ENCODE results near the gene IL1RL2.

Gene IL1RL2

DNA sequence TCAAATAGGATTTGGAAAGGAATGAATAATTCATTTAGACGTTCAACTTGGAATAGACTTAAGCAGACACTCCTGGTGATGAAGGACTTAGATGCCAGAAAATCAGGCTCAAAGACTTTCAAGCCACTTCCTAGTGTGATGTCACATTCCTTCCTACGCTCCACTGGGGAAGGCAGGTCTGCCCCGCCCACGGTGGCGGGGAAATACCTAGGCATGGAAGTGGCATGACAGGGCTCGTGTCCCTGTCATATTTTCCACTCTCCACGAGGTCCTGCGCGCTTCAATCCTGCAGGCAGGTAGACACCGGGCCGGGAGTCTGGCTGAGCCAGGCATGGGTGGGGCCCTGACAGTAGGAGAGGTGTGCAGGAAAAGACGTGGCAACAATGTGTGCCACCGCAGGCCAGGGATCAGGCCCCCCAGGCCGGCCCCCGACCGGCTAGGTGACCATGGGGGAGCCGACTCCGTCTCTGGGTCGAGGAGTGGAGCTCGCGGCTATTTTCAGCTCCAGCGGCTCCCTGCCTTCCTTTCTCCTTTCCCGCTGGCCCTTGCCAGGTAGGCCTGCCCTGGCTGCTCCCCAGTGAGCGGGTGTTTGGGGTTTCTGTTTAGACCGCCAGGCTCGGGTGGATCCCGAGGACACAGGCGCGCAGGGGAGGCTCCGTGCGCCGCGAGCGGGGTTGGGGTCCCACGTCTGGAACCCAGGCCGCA, at the start of gene IL1RL2:
IL1RL2 (plus strand) TSS at position 233 of the 705 bp plus-strand sequence. CDS start 845 bp downstream, outside the sequence.
- peak within 1 kb of the TSS; percentile 76 for H3K4me3 ChIP-seq (ENCODE audit: low read length)
- peak within 1 kb of the TSS; percentile 22 for H3K9ac ChIP-seq (ENCODE audit: low read length)
- H3K27me3 ChIP-seq (ENCODE audit: control insufficient read depth, insufficient read depth, low read length), result peaks cover 4% of the 10 kb centered on the region
- H3K4me1 ChIP-seq (ENCODE audit: control insufficient read depth, insufficient read depth, low read length), result no peaks in the 10 kb centered on the region
- H3K36me3 ChIP-seq (ENCODE audit: control insufficient read depth, insufficient read depth, low read length), result no peaks in the 10 kb centered on the region
- no peak within 1 kb of the TSS for H3K27ac ChIP-seq (ENCODE audit: low read depth, low read length)

DNA sequence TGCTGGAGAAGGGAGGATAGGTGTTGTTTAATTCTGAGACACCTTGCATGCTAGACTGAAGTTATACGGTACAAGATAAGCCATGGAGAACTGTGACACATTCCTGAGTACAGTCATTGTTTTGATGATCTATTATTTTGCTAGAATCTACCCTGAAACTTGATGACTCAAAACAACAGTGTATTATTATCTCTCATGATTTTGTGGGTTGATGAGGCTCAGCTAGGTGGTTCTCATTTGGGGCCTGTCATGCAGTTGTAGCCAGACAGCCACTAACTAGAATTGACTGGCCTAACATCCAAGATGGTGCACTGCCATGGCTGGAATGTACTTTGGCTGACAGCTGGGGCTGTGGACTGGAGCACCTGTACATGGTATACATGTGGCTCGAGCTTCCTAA, 49.7 kb upstream of the IL1RL2 start:
- no peak overlapping the region for H3K4me3 ChIP-seq (ENCODE audit: low read length)
- H3K27ac ChIP-seq (ENCODE audit: low read depth, low read length), result no peak overlapping the region
- H3K27me3 ChIP-seq (ENCODE audit: control insufficient read depth, insufficient read depth, low read length), result no peaks in the 10 kb centered on the region
- H3K9ac ChIP-seq (ENCODE audit: low read length), result no peak overlapping the region
- H3K4me1 ChIP-seq (ENCODE audit: control insufficient read depth, insufficient read depth, low read length), result peaks cover 3% of the 10 kb centered on the region
- H3K36me3 ChIP-seq (ENCODE audit: control insufficient read depth, insufficient read depth, low read length), result no peaks in the 10 kb centered on the region

DNA sequence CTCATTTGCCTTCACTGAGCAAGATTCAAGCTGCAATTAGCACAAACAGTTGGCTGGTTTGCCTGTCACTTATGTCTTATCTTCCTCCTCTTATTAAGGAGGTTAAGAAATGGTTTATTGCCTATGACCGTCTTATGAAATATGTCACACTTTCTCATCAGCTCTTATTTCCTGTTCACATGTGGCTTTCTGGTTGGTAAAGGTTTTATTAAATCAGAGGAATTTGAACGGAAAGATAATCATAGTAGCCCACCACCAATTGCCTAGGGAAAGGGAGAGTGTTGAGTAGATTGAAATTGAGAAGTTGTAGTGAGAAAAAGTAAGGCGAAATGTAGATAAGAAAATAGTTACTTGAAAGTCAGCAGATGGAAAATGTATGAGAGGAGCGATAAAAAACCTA, 48.5 kb upstream of the IL1RL2 start:
- H3K27ac ChIP-seq (ENCODE audit: low read depth, low read length), result no peak overlapping the region

DNA sequence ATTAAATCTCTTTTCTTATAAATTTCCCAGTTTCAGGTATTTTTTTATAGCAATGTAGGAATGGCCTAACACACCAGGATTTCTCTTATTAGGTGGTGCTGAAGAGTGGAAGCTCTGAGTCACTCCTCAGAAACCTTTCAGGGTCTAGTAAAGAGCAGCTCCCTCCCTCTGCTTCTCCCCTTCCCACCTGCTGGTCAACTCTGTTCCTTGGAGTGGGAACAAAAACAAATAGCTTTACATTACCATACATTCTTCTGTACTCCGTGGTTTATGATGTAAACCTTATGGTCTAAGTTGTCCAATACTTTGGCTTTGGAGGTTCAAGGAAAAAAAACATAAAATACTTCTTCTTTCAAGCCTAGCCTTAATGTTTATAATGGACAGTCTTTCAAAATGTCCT, 47.0 kb upstream of the IL1RL2 start:
- H3K4me1 ChIP-seq (ENCODE audit: control insufficient read depth, insufficient read depth, low read length), result peaks cover 3% of the 10 kb centered on the region
- H3K4me3 ChIP-seq (ENCODE audit: low read length), result no peak overlapping the region
- no peak overlapping the region for H3K27ac ChIP-seq (ENCODE audit: low read depth, low read length)
- H3K27me3 ChIP-seq (ENCODE audit: control insufficient read depth, insufficient read depth, low read length), result no peaks in the 10 kb centered on the region
- H3K9ac ChIP-seq (ENCODE audit: low read length), result no peak overlapping the region
- H3K36me3 ChIP-seq (ENCODE audit: control insufficient read depth, insufficient read depth, low read length), result no peaks in the 10 kb centered on the region

More for the DNA sequence above, 48.5 kb upstream of the IL1RL2 start:
- H3K4me1 ChIP-seq (ENCODE audit: control insufficient read depth, insufficient read depth, low read length), result peaks cover 3% of the 10 kb centered on the region
- no peak overlapping the region for H3K4me3 ChIP-seq (ENCODE audit: low read length)
- H3K27me3 ChIP-seq (ENCODE audit: control insufficient read depth, insufficient read depth, low read length), result no peaks in the 10 kb centered on the region
- H3K9ac ChIP-seq (ENCODE audit: low read length), result no peak overlapping the region
- no peaks in the 10 kb centered on the region for H3K36me3 ChIP-seq (ENCODE audit: control insufficient read depth, insufficient read depth, low read length)

DNA sequence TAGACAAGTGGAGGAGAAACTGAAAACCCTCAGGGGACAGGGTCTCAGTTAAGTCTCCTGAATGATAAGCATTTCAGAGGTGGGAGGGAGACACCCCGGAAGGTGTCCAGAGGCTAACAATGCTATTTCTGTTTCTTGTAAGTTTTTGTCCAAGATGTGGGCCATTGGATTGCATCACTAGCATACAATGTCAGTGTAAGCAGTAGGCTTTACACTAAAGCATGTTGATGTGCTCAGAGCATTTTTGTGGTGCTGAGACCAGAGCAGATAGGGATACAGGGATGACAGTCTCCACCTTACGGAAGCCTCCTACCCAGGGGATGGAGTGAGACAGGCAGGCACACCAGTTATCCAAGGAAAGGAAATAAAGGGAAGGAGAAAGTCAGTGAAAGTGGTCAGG, 46.4 kb upstream of the IL1RL2 start:
- Histone ChIP-seq H3K9ac (ENCODE audit: low read length) (no peak overlapping the region), H3K27ac (ENCODE audit: low read depth, low read length) (no peak overlapping the region), H3K27me3 (ENCODE audit: control insufficient read depth, insufficient read depth, low read length) (no peaks in the 10 kb centered on the region), H3K4me1 (ENCODE audit: control insufficient read depth, insufficient read depth, low read length) (peaks cover 3% of the 10 kb centered on the region), H3K4me3 (ENCODE audit: low read length) (no peak overlapping the region), H3K36me3 (ENCODE audit: control insufficient read depth, insufficient read depth, low read length) (no peaks in the 10 kb centered on the region)

DNA sequence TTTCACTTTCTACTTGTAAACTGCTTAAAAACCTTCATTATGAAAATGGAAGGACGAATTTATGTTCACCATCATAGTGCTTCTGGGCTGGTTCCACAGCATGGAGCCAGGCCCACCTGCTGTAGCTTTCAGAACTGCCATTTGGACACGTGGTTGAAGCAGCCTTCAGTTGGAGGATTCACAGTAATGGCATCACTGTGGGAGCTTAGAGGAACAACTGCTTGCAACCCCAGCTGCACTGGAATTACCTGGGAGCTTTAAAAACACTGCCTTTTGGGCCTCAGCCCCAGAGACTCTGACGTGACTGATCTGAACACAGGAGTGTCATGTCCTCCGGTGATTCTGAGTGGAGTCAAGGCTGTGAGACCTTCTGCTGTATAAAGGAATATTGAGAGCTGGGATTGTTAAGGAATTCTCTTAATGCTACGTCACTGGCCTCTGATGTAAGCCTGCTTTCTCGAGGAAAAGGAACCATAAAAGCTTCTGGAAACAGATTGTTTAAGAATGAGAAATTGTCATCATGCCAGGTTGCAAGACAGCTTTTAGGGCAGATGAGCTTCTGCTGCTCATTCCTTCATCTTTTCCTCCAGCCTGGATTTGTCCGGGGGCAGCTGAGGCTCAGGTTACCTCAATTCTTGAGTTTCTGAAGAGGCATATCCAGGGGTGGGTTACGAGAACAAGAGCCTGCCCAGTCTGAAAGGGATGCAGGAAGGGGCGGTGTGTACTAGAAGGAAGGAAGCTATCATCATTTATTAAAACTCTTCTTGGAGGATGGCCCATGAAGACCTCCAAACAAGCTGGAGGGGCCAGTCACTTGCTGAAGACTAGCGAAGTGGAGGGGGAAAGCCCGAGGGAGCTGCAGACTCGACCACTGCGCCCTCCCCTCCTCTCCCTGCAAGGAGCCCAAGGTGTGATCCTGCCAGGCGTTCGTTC, 45.5 kb upstream of the IL1RL2 start:
- H3K36me3 ChIP-seq (ENCODE audit: control insufficient read depth, insufficient read depth, low read length), result no peaks in the 10 kb centered on the region
- H3K9ac ChIP-seq (ENCODE audit: low read length), result no peak overlapping the region
- peak overlapping the region; percentile 18 for H3K4me3 ChIP-seq (ENCODE audit: low read length)
- no peaks in the 10 kb centered on the region for H3K27me3 ChIP-seq (ENCODE audit: control insufficient read depth, insufficient read depth, low read length)
- H3K4me1 ChIP-seq (ENCODE audit: control insufficient read depth, insufficient read depth, low read length), result peaks cover 3% of the 10 kb centered on the region
- peak overlapping the region; percentile 55 for H3K27ac ChIP-seq (ENCODE audit: low read depth, low read length)

DNA sequence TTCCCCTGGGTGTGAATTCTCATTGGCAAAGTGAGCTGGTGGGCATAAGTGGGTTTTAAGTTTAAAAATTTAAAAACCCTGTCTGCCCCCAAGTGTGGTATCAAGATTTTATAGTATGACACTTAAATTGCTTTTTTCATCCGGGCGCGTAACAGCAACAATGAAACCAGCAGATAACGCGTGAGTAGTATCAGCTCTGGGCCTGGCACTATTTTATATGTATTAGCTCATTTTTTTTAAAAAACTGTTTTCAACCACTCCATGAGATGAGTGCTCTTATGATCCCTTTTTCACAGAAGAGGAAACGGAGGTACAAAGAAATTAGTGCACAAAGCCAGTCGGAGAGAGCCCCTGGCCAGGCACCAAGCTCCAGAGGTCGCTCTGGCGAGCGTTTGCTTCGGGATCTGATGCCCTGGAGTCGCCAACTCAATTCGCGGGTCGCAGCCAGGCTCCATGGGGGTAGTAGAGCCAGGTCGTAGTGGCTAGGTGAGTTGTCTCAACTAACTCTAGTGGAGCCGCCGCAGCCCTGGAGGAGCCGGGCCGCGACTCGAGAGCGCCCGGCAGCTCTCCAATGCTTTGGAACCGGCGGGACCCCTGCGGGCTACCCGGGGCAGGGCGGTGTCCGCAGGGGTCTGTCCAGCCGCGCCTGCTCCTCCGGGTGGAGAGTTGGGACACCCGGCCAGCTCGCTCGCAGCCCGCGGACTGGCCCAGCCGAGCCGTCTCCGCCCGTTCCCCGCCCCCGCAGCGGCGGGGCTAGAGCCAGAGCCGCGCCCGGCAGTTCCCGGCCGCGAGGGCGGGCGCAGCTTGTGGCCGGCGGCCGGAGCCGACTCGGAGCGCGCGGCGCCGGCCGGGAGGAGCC, 44.6 kb upstream of the IL1RL2 start, which contains the start of gene IL1R1:
IL1R1 (plus strand) TSS at position 777 of the 859 bp plus-strand sequence. CDS start 14,979 bp downstream, outside the sequence.
- Histone ChIP-seq H3K27me3 (ENCODE audit: control insufficient read depth, insufficient read depth, low read length) (no peaks in the 10 kb centered on the region), H3K4me3 (ENCODE audit: low read length) (peak within 1 kb of the TSS; percentile 82), H3K4me1 (ENCODE audit: control insufficient read depth, insufficient read depth, low read length) (peaks cover 3% of the 10 kb centered on the region), H3K9ac (ENCODE audit: low read length) (peak within 1 kb of the TSS; percentile 57), H3K27ac (ENCODE audit: low read depth, low read length) (peak within 1 kb of the TSS; percentile 78), H3K36me3 (ENCODE audit: control insufficient read depth, insufficient read depth, low read length) (no peaks in the 10 kb centered on the region)

DNA sequence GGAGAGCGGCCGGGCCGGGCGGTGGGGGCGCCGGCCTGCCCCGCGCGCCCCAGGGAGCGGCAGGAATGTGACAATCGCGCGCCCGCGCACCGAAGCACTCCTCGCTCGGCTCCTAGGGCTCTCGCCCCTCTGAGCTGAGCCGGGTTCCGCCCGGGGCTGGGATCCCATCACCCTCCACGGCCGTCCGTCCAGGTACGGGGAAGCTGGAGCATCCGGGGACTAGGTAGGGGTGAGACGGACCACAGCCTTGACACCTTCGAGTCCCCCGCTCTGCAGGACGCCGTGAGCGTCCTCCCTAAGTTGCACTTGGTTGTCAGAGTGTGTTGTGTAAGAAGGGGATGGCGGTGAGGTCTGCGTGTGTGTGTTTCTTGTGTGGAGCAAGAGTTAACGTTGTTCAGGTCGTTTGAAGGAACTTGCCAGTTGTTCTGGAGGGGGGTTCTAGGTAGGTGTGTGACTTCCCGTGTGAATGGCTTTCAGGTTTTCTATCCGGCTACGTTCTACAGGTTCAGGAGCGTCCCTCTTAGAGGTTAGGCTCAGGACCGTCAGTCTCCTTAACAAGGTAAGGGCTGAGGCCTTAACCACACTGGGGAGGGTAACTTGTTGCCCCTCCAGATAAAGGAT, 43.9 kb upstream of the IL1RL2 start:
- H3K4me3 ChIP-seq (ENCODE audit: low read length), result peak overlapping the region; percentile 82
- H3K27me3 ChIP-seq (ENCODE audit: control insufficient read depth, insufficient read depth, low read length), result no peaks in the 10 kb centered on the region
- H3K9ac ChIP-seq (ENCODE audit: low read length), result peak overlapping the region; percentile 57
- H3K4me1 ChIP-seq (ENCODE audit: control insufficient read depth, insufficient read depth, low read length), result peaks cover 3% of the 10 kb centered on the region
- H3K27ac ChIP-seq (ENCODE audit: low read depth, low read length), result peak overlapping the region; percentile 78
- no peaks in the 10 kb centered on the region for H3K36me3 ChIP-seq (ENCODE audit: control insufficient read depth, insufficient read depth, low read length)

DNA sequence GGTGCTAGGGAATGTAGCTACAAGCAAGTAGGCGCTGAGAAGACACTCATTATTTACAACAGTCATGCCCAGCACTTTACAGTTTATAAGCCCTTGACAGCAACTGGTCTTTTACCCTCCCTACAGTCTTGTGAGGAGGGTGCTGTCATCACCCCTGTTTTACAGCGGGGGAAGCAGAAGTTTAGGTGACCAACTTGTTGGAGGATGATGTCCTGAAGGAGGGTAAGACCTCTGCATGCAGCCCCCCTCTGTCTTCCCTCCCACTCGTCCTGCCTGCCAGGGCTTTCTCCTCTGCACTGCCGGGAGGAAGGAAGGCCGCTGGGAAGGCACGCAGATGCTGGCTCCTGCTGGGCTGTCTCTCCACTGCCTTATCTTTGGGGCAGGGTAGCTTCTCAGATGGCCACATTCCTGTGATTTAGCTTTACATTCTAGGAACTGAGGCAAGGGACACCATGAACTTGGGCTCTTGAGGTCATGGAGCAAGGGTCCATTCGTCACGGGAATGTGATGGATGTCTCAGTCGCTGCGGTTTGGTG, 43.3 kb upstream of the IL1RL2 start:
- Histone ChIP-seq H3K4me1 (ENCODE audit: control insufficient read depth, insufficient read depth, low read length) (peaks cover 3% of the 10 kb centered on the region), H3K27me3 (ENCODE audit: control insufficient read depth, insufficient read depth, low read length) (no peaks in the 10 kb centered on the region), H3K27ac (ENCODE audit: low read depth, low read length) (peak overlapping the region; percentile 78), H3K9ac (ENCODE audit: low read length) (peak overlapping the region; percentile 39), H3K36me3 (ENCODE audit: control insufficient read depth, insufficient read depth, low read length) (no peaks in the 10 kb centered on the region), H3K4me3 (ENCODE audit: low read length) (peak overlapping the region; percentile 82)

DNA sequence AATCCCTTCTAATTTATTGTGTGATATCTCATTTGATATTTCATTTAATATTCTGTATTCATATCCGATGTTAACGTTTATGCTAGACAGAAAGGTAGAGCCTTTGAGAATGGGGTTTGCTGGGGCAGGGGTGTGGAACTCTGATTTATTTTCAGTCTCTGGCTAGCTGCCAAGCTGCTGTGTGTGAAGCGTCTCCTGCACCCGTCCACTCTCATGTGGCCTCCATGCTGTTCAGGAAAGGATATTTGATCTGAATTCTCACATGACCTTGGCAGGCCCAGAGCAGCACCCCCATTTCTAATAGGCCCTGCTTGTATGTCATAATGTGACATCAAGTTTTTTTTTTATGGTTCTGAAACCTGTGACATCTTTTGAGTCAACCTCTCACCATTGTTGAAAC, 42.7 kb upstream of the IL1RL2 start:
- H3K4me3 ChIP-seq (ENCODE audit: low read length), result peak overlapping the region; percentile 82
- no peaks in the 10 kb centered on the region for H3K36me3 ChIP-seq (ENCODE audit: control insufficient read depth, insufficient read depth, low read length)
- H3K9ac ChIP-seq (ENCODE audit: low read length), result no peak overlapping the region
- no peaks in the 10 kb centered on the region for H3K27me3 ChIP-seq (ENCODE audit: control insufficient read depth, insufficient read depth, low read length)
- H3K27ac ChIP-seq (ENCODE audit: low read depth, low read length), result no peak overlapping the region
- peaks cover 3% of the 10 kb centered on the region for H3K4me1 ChIP-seq (ENCODE audit: control insufficient read depth, insufficient read depth, low read length)

DNA sequence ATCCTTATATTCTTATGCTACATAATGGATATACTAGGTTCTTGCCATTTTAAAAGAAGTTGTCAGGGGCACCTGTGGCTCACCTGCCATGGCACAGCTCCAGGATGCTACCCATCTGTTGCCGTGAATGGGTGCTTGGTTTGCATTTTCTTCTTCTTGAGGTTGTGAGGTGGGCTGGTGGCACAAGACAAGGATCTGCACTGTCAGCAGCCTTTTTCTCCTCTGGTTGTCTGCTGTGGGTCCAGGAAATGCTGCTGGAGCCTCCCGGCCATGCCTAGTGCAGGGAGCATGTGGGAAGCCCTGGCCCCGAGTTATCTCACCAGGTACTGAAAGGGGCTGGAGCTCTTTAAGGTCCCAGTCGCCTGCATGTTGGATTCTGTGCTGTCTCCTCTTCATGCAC, 41.7 kb upstream of the IL1RL2 start:
- Histone ChIP-seq H3K4me3 (ENCODE audit: low read length) (no peak overlapping the region), H3K36me3 (ENCODE audit: control insufficient read depth, insufficient read depth, low read length) (no peaks in the 10 kb centered on the region), H3K9ac (ENCODE audit: low read length) (no peak overlapping the region), H3K27ac (ENCODE audit: low read depth, low read length) (no peak overlapping the region), H3K4me1 (ENCODE audit: control insufficient read depth, insufficient read depth, low read length) (peaks cover 3% of the 10 kb centered on the region), H3K27me3 (ENCODE audit: control insufficient read depth, insufficient read depth, low read length) (no peaks in the 10 kb centered on the region)

Data from rectal smooth muscle tissue (tissue), 1 donor.